H7 (cell line): ENCODE results near the gene COPS2. TPM values are rescaled to one million over a fixed set of nuclear protein-coding genes. Genes with fewer than 3 reads are reported as not detected.

Source experiments
- DNase-seq: peaks from one replicate; pipeline ENCODE4 v3.0.0; 2012
- H3K27me3 ChIP-seq: 2 replicates; pipeline ENCODE4 v1.6.0; 2011; ENCODE audit warnings: mild to moderate bottlenecking, low read length; ENCODE audit not compliant: control insufficient read depth, insufficient read depth
- H3K36me3 ChIP-seq: replicated peaks from 2 replicates; pipeline ENCODE4 v1.5.1; 2011; ENCODE audit warnings: low read length; ENCODE audit not compliant: control insufficient read depth, insufficient read depth
- H3K4me3 ChIP-seq: 2 replicates; pipeline ENCODE4 v1.5.1; 2011; ENCODE audit warnings: low read depth, mild to moderate bottlenecking, control low read depth, low read length, moderate library complexity; ENCODE audit not compliant: insufficient read depth
- total RNA-seq: library from RNA; depleted of rRNA; stranded (reverse); fragments of >200 nt; shearing (Covaris generic); gene quantifications from 2 replicates; pipeline ENCODE4 v1.2.3, GENCODE V29; 2014

COPS2 gene
- total RNA-seq, 1 experiment from 2014 or later: 45.8 TPM

GRCh38 chr15:49145651-49146609, 9.5 kb downstream of the COPS2 start:
- Histone ChIP-seq H3K27me3 (no peaks in the 10 kb centered on the region), H3K4me3 (no peak overlapping the region), H3K36me3 (peaks cover 13% of the 10 kb centered on the region)
- DNase-seq: peak; percentile 13

GRCh38 chr15:49137861-49138260, 17.5 kb downstream of the COPS2 start:
- peaks cover 10% of the 10 kb centered on the region for H3K36me3 ChIP-seq

DNA sequence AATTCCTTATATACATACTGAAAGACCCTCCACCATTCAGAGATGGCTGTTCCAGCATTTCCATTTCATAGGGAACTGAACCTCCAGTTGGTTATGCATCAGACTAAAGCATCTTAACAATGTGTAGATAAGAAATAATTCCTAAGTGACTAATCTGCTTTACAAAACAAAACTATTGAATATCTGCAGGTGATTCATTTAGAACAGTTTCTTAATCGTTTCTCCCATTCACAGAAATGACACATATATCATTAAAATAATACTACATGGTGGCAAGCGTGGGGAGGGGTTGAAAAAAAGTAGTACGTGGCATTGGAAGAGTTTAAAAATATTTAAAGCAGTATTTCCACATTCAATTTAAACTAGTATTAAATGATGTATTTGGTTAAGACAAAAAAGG, 19.5 kb downstream of the COPS2 start:
- no peak for DNase-seq
- no peak overlapping the region for H3K4me3 ChIP-seq
- no peaks in the 10 kb centered on the region for H3K27me3 ChIP-seq
- peaks cover 3% of the 10 kb centered on the region for H3K36me3 ChIP-seq

More at GRCh38 chr15:49137861-49138260, 17.5 kb downstream of the COPS2 start:
- Histone ChIP-seq H3K27me3 (no peaks in the 10 kb centered on the region), H3K4me3 (no peak overlapping the region)
- DNase-seq: no peak

- H3K27me3 ChIP-seq: no peaks in the 10 kb centered on the region
- no peak for DNase-seq
- peaks cover 5% of the 10 kb centered on the region for H3K36me3 ChIP-seq
- no peak overlapping the region for H3K4me3 ChIP-seq
Measured at GRCh38 chr15:49135342-49135857, 20.0 kb downstream of the COPS2 start.

DNA sequence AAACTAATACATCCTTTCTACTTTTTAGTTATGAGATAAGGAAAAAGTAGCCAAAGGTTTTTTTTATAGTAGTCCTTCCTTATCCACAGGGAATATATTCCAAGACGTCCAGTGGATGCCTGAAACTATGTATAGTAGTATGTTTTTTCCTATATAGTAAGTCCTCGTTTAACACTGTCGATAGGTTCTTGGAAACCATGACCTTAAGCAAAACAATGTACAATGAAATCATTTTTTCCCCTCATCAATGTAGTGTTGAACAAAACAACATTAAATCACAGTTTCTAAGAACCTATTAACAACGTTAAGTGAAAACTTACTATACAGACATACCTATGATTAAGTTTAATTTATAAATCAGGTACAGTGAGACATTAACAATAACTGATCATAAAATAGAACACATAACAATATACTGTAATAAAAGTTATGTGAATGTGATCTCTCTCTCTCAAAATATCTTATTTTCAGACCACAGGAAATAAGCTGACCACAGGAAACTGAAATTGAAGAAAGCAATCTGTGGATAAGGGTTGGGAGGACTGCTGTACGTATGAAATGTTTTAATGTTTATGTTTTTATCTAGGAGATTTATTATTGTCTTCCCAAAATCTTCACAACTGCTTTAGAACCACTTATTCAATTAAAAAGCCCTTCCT, 20.6 kb downstream of the COPS2 start:
- DNase-seq: no peak
- H3K36me3 ChIP-seq: peaks cover 5% of the 10 kb centered on the region
- no peaks in the 10 kb centered on the region for H3K27me3 ChIP-seq
- no peak overlapping the region for H3K4me3 ChIP-seq

- Histone ChIP-seq H3K4me3 (no peak overlapping the region), H3K27me3 (no peaks in the 10 kb centered on the region), H3K36me3 (peaks cover 8% of the 10 kb centered on the region)
- DNase-seq: no peak
Measured at GRCh38 chr15:49131403-49131802, 24.0 kb downstream of the COPS2 start.

DNA sequence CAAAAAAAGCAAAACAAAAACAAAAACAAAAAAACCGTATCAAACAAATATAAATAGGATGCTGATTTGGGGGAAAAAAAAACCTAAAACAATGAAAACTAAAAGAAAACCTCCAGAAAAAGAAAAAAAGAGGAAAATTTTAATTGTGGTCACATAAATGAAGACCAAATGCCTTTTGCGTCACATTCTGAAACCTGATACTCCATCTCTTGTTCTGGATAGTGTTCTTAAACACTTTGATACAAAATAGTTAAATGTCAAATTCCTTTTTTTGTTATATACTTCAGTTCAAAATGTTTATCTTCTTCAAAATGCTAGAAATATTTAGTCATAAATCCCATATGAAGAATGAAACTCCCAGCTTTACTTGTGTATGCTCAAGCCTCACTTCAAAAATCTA, 31.0 kb downstream of the COPS2 start:
- H3K36me3 ChIP-seq: peaks cover 2% of the 10 kb centered on the region
- DNase-seq: no peak
- H3K27me3 ChIP-seq: no peaks in the 10 kb centered on the region
- no peak overlapping the region for H3K4me3 ChIP-seq

DNA sequence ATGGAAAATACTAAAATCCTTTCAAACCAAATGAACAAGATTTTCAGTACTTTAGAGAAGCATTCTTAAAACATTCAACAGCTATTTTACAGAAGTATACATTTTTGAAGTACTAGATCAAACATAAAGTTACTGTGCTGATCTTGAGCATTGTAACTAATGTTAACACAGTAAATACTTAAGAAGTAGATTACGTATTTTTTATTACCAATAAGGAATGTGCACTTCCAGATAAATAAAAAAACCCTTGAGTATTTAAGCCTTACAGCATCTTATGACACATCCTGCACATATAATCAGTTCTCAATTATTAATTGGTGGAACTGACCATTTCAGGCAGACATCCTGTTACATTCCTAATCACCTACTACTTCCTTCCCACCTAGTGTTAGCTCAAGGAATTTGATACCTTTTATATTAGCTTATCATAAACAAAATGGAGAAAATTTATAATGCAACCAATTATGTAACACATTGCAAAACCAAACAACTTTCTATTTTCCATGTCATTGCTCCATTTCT, 32.8 kb downstream of the COPS2 start:
- Histone ChIP-seq H3K27me3 (no peaks in the 10 kb centered on the region), H3K4me3 (no peak overlapping the region), H3K36me3 (peaks cover 2% of the 10 kb centered on the region)
- no peak for DNase-seq

DNA sequence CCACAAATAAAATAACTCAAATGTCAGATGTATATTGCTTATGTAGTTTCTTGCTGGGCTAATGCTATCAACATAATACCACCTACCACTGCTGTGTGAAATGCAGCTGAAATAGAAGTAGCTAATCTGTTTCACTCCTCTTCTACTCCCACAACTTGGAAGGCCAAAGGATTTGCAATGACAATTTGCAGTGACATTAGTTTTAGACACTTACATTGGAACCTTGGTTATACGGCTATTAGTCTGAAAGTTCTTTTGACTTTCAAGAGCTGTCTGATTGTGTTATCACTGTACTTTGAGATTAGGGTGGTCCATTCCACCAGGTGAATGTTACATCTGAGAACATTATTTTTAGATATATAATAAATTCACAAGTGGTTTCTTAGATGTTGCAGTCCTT, 33.5 kb downstream of the COPS2 start:
- H3K36me3 ChIP-seq: no peaks in the 10 kb centered on the region; the same call in 1 of the 2 replicates
- no peak for DNase-seq
- no peaks in the 10 kb centered on the region for H3K27me3 ChIP-seq
- H3K4me3 ChIP-seq: no peak overlapping the region

DNA sequence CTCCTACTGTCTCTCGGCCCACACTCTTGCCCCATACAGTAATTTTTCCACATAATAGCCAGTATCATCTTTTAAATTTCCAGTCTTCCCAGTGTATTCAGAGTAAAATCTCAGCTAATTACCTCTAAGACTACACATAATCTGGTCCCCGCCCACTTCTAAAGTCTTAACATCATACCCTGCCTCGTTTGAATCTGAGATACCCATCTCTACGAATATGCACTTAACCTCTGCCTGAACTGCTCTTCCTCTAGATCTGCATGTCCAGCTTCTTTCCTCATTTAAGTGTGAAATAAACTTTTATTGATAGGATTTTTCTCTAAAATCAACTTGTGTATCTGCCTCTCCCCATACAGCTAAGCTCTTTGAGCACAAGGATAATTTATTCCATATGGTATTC, 34.6 kb downstream of the COPS2 start:
- DNase-seq: no peak
- H3K27me3 ChIP-seq: no peaks in the 10 kb centered on the region
- H3K36me3 ChIP-seq: no peaks in the 10 kb centered on the region
- H3K4me3 ChIP-seq: no peak overlapping the region

DNA sequence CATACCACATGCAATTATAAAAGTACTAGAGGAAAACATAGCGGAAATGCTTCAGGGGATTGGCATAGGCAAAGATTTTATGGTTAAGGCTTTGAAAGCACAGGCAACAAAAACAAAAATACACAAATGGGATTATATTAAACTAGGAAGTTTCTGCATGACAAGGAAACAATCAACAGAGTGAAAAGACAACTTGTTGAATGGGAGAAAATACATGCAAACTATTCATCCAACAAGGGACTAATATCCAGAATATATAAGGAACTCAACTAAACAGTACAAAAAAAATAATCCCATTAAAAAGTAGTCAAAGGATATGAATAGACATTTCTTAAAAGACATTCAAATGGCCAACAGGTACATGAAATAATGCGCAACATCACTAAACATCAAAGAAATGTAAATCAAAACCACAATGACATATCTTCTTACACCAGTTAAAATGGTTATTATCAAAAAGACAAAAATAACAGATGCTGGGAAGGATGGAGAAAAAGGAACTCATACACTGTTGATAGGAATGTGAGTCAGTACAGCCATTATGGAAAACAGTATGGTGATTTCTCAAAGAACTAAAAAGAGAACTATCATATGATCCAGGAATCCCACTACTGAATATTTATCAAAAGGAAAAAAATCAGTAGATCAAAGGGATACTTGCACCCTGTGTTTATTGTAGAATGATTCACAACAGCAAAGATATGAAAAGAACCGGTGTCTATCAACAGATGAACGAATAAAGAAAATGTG, 39.1 kb downstream of the COPS2 start:
- no peak for DNase-seq
- Histone ChIP-seq H3K27me3 (no peaks in the 10 kb centered on the region), H3K4me3 (no peak overlapping the region), H3K36me3 (no peaks in the 10 kb centered on the region)

DNA sequence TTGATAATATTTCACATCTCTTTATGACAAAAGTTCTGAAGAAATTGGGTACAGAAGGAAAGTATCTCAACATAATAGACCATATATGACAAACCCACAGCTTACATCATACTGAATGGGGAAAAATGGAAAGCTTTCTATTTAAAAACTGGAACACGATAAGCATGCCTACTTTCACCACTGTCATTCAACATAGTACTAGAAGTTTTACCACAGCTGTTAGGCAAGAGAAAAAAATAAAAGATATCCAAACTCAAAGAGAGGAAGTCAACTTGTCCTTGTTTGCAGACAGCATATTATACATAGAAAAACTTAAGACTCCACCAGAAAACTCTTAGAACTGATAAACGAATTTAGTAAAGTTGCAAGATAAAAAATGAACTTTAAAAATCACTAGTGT, 40.3 kb downstream of the COPS2 start:
- Histone ChIP-seq H3K36me3 (no peaks in the 10 kb centered on the region), H3K27me3 (no peaks in the 10 kb centered on the region), H3K4me3 (no peak overlapping the region)
- no peak for DNase-seq

DNA sequence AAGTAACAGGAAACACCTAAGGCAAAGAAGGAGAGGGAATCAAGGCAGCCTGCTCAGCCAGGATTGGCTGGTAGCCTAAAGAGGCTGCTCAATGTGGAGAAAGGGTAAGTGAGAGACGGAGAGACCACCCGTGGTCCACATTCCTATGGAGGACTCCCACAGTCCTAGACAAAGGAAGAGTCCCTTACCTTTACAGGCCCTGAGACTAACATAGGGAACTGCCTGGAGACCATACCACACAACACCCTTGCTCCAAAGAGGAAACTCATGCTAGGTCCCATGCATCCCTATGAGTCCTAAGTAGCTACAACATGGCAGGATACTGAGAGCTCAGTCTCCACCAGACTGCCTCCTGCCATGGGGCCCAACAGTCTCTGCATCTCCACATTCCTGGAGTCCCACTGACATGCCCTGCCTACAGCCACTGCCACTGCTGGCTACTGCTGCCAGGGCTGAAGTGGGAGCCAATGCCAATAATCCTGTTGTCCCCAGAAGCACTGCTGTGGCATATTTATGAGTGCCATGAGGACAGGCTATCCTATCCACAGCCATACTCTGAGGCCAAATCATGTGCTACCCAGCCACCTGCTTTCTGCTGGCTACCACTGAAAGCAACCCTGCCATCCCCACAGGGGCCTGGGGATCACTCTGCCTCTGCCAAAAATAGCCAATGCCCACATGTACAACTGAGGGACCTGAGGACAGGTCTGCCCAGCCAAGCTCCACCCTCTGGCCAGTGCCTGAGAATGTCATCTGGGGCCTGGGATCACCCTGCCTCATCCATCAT, 45.0 kb downstream of the COPS2 start:
- DNase-seq: peak; percentile 37
- no peaks in the 10 kb centered on the region for H3K36me3 ChIP-seq
- no peaks in the 10 kb centered on the region for H3K27me3 ChIP-seq
- no peak overlapping the region for H3K4me3 ChIP-seq

DNA sequence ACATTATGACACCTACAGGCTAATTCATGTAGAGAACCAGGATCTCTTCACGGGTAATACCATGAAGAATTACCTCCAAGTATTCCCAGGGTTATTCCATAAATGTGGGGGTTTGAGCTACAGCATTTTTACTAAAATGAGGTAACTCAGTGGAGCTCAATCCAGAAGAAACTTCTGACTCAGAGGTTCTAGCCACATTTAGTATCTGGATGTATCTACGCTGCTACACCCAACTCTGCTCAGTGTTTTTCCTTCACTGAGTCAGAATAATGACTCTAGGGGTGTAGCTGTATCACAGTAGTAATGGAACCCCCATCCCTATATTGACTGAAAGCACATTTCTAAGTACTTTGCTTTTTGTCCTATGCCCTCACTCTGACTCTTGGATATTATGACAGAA, 52.4 kb downstream of the COPS2 start:
- H3K36me3 ChIP-seq: no peaks in the 10 kb centered on the region
- H3K27me3 ChIP-seq: no peaks in the 10 kb centered on the region
- no peak for DNase-seq
- H3K4me3 ChIP-seq: no peak overlapping the region
